Right renal cortex interstitium (tissue), 3 donors: ENCODE results near the gene RNF220. TPM values are rescaled to one million over a fixed set of nuclear protein-coding genes. Genes with fewer than 3 reads are reported as not detected.
"Not testable (repeated sequence)": the region's sequence is repeated elsewhere in the genome, so short reads cannot be mapped to it uniquely, and the experiment has no call there.

Experiments
- DNase-seq, 3 donors: peaks; one replicate each; pipeline ENCODE4 v3.0.0-alpha.2; 2013; ENCODE audit warnings: low read depth in 3 of 3, low spot score in 2 of 3
- polyA plus RNA-seq, 3 donors: library from polyadenylated mRNA; unstranded; fragments of 120-200 nt; gene quantifications; one replicate each; pipeline ENCODE4 v1.2.1, GENCODE V29; 2013; ENCODE audit not compliant: insufficient read length in 3 of 3

RNF220 gene
- polyA plus RNA-seq, 3 donors: 97.3 to 119 (median 102) TPM

GRCh38 chr1:44485229-44485933 is 80.3 kb downstream of the RNF220 start:
- DNase-seq: no peak

- DNase-seq: no peak
Measured at GRCh38 chr1:44485934-44486460, 80.9 kb downstream of the RNF220 start.

- DNase-seq: no peak
Measured at GRCh38 chr1:44489481-44489880, 84.4 kb downstream of the RNF220 start.

- no peak for DNase-seq
Measured at GRCh38 chr1:44496541-44497171, 91.6 kb downstream of the RNF220 start.

GRCh38 chr1:44497422-44498170 is 92.5 kb downstream of the RNF220 start:
- no peak for DNase-seq

GRCh38 chr1:44499306-44499705 is 94.3 kb downstream of the RNF220 start:
- DNase-seq: no peak

- DNase-seq: no peak
Measured at GRCh38 chr1:44500181-44501046, 95.4 kb downstream of the RNF220 start.

GRCh38 chr1:44501047-44501890 is 96.2 kb downstream of the RNF220 start:
- no peak for DNase-seq

- DNase-seq: not testable (repeated sequence)
Measured at GRCh38 chr1:44502823-44503222, 97.8 kb downstream of the RNF220 start.

- DNase-seq: no peak
Measured at GRCh38 chr1:44503625-44504024, 98.6 kb downstream of the RNF220 start.

GRCh38 chr1:44505210-44505993 is 100.3 kb downstream of the RNF220 start:
- DNase-seq: no peak

- no peak for DNase-seq
Measured at GRCh38 chr1:44507490-44508396, 102.7 kb downstream of the RNF220 start.

- DNase-seq: no peak
Measured at GRCh38 chr1:44508397-44508745, 103.3 kb downstream of the RNF220 start.

GRCh38 chr1:44511363-44511762 is 106.3 kb downstream of the RNF220 start:
- DNase-seq: no peak

- DNase-seq: no peak
Measured at GRCh38 chr1:44511769-44512168, 106.7 kb downstream of the RNF220 start.

GRCh38 chr1:44512313-44512885 is 107.3 kb downstream of the RNF220 start:
- DNase-seq: no peak

- no peak for DNase-seq
Measured at GRCh38 chr1:44513111-44513510, 108.1 kb downstream of the RNF220 start.

- DNase-seq: no peak
Measured at GRCh38 chr1:44514673-44515072, 109.6 kb downstream of the RNF220 start.
